Glomerular endothelial cell (primary cell): ENCODE data around the gene MRPL23. TPM values are rescaled to one million over a fixed set of nuclear protein-coding genes. Genes with fewer than 3 reads are reported as not detected.

Experiments used
- DNase-seq: peaks from one replicate; pipeline ENCODE4 v3.0.0-alpha.2; 2011; ENCODE audit warnings: low read depth, low spot score; ENCODE audit errors: extremely low read depth
- total RNA-seq: library from RNA; depleted of rRNA; stranded (reverse); fragments of >200 nt; gene quantifications from 2 replicates; pipeline ENCODE4 v1.2.3, GENCODE V29; 2015

The MRPL23 gene
- total RNA-seq, 1 donor from 2014 or later = 105 TPM

DNA sequence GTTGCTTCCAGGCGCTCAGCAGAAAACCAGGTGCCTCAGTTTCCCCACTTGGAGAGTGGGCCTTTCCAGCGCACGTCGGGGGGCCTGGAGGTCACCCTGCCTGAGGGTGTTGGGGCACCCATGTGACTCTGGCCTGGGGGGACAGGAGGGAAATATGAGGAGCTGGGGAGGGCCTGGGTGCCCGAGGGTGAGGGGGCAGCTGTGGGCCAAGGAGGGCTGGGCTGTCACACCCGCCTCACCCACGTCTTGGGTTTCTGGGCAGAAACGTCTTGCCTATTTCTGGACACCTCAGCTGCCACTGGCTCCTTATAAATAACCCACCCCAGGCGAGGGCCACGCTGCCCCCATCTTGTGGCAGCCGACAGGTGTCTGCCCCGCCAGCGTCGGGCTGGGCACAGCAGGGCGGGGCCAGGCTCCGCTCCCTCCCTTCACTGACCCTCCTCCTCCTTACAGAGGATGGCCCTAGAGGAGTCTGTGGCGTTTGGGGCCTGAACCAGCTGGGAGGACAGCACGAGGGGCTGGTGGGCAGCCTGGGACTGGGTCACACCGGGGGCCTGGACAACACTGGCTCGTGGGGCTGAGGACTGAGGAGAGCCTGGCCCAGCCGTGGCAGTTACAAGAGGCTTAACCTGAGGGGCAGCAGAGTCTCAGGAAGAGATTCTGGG lies 26.1 kb upstream of the MRPL23 start:
- DNase-seq = no peak

DNA sequence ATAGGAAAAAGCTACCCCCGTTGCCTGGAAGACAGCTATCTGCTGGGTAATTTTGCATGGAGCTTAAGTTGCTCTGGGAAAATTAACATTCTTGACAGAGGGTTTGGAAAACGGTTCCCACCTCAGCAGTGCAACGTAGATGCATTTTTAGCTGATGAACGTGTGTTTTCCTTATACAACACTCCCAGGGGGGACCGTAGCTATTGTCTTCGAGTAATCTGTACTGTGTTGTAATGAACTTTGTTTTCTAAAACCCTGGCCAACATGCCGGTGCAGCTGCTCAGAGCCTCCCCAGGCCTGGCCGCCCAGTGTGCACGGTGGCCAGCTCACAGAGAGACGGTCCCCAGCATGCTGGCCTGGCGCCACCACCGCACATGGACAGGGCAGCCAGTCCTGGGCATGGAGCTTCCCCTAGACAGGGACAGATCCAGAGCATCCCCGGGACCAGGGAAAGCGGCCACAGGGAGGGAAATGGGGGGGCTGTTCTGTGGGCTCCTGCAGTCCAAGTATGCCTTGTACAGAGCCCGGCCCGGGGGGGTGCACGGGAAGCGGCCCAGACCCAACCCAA lies 25.5 kb upstream of the MRPL23 start:
- DNase-seq = no peak

DNA sequence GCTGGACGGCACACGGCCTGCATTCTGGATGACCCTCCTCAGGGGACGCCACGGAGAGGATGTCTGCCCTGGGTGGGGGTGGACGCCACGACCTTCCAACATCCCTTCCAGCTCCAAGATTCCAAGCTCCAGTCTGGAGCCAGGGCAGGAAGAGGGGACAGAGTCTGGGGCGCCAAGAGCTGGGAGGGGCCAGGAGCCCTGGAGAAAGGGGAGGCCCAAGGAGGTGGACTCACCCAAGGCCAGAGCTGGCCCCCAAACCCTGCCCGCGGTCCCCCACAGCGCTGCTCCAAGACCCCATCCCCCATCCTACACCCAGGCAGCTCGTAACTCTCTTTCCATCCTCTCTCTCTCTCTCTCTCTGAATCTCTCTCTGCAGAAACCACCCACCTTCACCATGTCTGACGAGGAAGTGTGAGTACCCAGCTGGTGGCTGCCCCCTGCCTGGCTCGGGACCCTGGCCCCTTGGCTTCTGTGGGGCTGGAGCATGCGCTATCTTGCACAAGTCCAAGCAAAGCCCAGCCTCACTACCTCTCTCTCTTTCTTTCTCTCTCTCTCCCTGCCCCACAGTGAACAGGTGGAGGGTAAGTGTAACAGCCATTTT lies 24.6 kb upstream of the MRPL23 start:
- DNase-seq = no peak

DNA sequence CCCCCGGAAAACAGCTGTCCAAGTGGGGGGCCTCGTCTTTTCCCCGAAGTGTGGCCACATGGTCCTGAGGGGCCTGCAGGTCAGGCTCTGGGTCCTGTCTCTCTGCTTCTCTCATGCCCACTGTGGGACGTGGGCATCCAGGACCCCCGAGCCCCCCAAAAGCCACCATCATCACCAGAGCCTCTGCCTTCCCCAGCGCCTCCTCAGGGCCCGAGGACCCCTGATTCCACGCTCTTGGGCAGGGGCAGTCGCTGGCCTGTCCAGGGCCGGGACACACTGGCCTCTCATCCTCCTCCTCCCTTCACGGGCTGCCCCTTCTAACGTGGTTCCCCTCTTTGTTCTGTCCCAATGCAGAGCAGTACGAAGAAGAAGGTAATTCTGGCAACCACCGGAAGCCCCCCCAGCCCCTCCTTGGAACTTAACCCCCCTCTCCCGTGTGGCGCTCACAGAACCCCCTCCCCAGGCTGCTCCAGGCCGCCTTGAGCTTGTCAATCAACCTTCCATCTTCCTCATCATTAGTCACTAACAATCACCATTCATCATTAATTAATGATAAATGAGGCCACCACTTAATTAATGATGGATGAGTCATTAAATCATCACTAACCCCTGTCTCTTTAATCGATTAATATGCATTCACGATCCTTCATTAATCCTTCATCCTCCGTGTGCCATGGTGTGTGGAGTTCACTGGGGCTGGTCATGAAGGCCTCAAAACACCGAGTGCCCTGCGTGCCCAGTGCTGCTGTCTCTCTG lies 23.8 kb upstream of the MRPL23 start:
- DNase-seq = no peak

DNA sequence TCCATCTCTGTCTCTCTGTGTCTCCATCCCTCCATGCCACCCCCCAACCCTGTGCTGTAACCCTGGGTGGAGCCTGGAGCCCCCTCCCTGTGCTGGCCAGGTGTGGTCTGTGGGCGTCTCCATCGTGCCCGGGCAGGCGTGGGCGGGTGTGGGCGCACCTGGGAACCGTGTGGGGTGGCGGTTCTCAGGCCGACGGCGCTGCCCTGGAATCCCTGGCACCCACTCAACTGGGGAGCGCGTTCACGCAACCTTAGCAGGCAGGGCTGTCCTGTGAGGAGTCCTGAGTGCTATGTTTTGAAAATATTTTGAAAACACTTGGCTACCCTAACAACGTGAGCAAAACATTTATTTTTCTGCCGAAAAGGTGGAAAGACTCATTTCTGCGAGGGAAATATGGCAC lies 23.0 kb upstream of the MRPL23 start:
- no peak for DNase-seq

- no peak for DNase-seq
Measured at GRCh38 chr11:1924646-1925372, 22.3 kb upstream of the MRPL23 start.

DNA sequence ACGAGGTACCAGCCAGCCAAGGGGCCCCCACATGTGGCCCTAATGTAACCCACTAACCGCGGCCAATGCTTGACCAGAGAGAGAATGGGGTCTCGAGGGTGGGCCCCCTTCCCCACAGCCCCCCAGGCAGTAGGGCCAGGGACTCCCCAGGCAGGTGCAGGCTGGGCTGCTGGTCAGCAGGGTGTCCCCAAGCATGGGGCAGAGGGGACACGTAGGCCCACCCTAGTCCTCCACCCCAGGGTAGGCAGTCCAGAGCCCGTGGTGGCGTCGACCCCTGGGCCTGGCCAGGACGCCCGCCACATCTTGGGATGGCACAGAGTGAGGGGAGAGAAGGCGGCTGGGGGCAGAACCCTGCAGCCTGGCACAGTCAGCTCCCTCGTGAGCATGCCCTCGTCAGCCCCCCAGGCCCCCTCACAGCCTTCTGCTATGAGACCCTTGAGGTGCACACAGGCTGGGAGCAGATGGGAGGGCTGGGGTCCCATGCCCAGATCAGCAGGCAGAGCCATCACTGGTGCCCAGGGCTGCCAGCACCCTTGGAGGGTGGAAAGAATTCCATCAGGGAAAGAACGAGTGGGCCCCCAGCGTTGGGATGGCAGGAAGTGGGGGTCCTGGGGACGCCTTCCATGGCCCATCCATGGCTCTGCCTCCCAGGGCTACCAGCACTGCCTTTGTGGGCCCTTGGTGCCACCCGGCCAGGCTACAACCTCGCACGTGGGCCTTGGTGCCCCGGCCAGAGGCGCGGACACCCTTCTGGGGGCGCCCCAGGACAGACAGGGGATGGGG lies 21.6 kb upstream of the MRPL23 start:
- no peak for DNase-seq

- DNase-seq = no peak
Measured at GRCh38 chr11:1926156-1927025, 20.7 kb upstream of the MRPL23 start.

- no peak for DNase-seq
Measured at GRCh38 chr11:1927026-1927847, 19.9 kb upstream of the MRPL23 start.

DNA sequence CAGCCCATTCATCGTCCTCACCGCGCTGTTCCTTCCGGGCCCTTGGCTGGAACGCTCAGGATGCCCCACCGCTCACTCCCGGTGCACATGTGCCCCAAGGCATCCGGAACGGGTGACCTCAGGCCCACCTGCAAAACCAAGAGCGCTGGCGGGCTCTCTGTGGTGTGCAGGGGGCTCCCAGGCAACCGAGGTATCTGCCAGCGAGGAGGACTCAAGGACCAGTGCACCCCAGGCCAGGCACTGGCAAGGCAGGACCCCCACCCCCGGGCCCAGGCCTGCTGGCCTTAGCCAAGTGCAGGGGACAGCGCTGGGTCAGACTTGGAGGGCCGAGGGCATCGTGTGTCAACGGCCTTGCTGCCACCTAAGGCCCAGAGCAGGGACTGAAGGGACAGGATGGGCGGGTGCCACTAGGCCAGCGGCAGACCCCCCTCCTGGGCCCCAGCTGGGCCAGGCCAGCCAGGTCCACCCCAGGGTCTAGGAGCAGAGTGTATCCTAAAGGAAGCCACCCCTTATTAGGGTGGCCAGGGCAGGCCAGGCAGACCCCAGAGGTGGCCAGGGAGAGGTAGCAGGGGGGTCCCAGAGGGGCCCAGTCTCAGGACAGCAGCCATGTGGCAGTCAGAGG lies 19.2 kb upstream of the MRPL23 start:
- no peak for DNase-seq

- DNase-seq = no peak
Measured at GRCh38 chr11:1928470-1928890, 18.7 kb upstream of the MRPL23 start.

DNA sequence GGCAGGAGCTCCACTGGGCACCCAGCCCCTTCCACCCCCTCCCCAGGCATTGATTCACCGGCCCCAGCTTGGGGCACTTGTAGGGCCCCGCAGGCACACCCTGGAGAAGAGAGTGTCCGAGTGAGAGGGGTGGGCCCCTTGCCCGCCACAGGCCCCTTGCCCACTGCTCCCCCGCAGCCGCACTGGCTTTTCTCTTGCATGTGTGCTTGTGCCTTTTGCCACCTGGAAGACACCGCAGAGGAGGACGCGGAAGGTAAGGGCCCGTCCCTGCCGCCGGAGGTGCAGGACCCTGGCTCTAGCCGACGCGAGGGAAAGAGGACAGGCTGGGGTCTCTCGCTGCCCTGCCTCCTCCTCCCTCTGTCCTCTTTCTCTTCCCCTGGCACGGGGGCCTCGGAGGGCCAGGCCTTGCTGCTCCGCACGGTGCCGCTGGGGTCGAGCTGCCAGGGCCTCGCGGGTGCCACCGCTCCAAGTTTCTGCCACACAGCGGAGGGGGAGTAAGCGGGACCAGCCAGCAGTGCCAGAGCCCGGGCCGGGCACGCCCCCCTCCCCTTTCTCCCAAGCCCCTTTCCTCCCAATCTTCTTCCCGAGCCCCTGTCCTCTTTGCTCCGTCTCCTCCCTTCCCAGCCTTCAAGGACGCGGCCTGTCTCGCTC lies 18.1 kb upstream of the MRPL23 start:
- no peak for DNase-seq

DNA sequence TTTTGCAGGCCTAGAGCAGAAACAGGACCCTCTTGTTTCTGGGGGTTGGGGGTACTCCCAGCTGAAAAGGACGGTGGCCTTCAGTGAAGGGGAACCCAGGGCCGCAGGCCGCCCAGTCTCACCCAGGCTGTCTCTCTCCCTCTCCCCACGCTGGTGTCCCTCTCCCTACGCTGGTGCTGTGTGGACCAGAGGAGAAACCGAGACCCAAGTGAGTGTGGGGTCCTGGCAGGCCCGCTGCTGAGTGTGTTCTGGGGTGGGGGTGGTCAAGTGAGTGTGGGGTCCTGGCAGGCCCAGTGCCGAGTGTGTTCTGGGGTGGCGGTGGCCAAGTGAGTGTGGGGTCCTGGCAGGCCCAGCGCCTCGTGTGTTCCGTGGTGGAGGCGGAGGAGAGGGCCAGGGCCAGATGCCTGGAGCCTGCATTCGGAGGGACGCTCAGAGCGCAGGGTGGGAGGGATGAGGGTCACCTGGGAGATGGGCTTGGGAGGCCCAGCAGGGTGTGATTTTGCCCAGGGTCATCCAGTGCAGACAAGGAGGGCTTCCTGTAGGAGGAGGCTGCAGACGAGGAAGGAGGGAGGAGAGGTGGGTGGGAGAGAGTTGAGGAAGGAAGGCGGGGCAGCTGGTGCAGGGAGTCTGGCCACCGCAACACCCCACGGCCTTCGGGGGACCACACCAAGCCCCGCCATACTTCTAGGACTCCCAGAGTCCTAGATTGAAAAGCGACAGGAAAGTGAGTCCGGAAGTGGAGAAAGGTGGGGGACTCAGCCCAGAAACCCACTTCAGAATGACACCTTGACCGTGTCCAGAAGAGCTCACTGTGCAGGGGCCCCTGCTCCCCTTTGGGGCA lies 17.3 kb upstream of the MRPL23 start:
- no peak for DNase-seq

GRCh38 chr11:1930462-1930830 lies 16.7 kb upstream of the MRPL23 start:
- no peak for DNase-seq

- DNase-seq = no peak
Measured at GRCh38 chr11:1931341-1932104, 15.6 kb upstream of the MRPL23 start.

DNA sequence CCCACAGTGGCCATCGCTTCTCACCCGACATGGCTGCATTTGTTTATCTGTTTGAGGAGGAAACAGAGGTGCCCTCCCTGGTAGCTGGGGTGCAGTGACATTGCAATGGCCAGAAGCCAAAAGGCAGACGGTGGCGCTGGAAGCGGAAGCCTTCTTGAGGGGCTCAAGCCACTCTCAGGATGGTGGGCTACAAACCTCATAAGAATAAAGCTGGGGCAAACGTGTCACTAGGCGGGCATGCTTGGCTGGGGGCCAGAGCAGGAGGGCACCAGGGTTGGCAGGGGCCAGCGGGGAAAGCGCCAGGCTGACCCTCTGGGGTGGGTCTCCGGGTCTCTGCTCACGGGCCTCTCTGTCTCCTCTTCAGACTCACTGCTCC lies 15.0 kb upstream of the MRPL23 start:
- no peak for DNase-seq
